ENCODE data around the gene SLF2. TPM values are rescaled to one million over a fixed set of nuclear protein-coding genes. Genes with fewer than 3 reads are reported as not detected.

The SLF2 gene
- total RNA-seq, 2 donors from 2014 or later: 47.4 to 52.6 TPM

GRCh38 chr10:100985336-100985735 lies 72.6 kb downstream of the SLF2 start:
- no peak for ATAC-seq (replicated peaks in 1 of 2)
- Mint-ChIP-seq H3K27me3 (ENCODE audit: low read depth) (no peaks in the 10 kb centered on the region), H3K9me3 (no peaks in the 10 kb centered on the region), H3K4me3 (peak overlapping the region in 1 of 2 donors; percentile 12), H3K36me3 (ENCODE audit: insufficient read depth in 2 of 2) (peaks cover 3 to 7% of the 10 kb centered on the region in 2 donors), H3K27ac (no peak overlapping the region), H3K4me1 (ENCODE audit: low read depth) (peaks cover 39% of the 10 kb centered on the region)
- DNase-seq: no peak

GRCh38 chr10:100986623-100986951 lies 73.8 kb downstream of the SLF2 start:
- DNase-seq: no peak
- no peak for ATAC-seq (replicated peaks in 1 of 2)
- no peaks in the 10 kb centered on the region for H3K27me3 Mint-ChIP-seq (ENCODE audit: low read depth)
- peaks cover 10 to 17% of the 10 kb centered on the region in 2 donors for H3K36me3 Mint-ChIP-seq (ENCODE audit: insufficient read depth in 2 of 2)
- no peaks in the 10 kb centered on the region for H3K9me3 Mint-ChIP-seq
- H3K4me3 Mint-ChIP-seq: peak overlapping the region; percentile 94 to 98
- H3K4me1 Mint-ChIP-seq (ENCODE audit: low read depth): peaks cover 52% of the 10 kb centered on the region
- H3K27ac Mint-ChIP-seq: no peak overlapping the region

- ATAC-seq (replicated peaks in 1 of 2) (peak; percentile 97 to 98), DNase-seq (peak; percentile 87 to 89)
- Mint-ChIP-seq H3K9me3 (no peaks in the 10 kb centered on the region), H3K4me1 (ENCODE audit: low read depth) (peaks cover 52% of the 10 kb centered on the region), H3K27ac (peak within 1 kb of the TSS; percentile 86), H3K4me3 (peak within 1 kb of the TSS; percentile 94 to 98), H3K27me3 (ENCODE audit: low read depth) (no peaks in the 10 kb centered on the region), H3K36me3 (ENCODE audit: insufficient read depth in 2 of 2) (peaks cover 10 to 17% of the 10 kb centered on the region in 2 donors)
Observed at GRCh38 chr10:100986952-100987684, 74.4 kb downstream of the SLF2 start, which contains the start of the genes MRPL43 and TWNK. TSS of gene MRPL43 (minus strand) at chr10:100987497. CDS start at chr10:100987443, 54 bp downstream. TSS of gene TWNK (plus strand) at chr10:100987543. CDS start at chr10:100988211, 668 bp downstream.

GRCh38 chr10:100987685-100988049 lies 74.9 kb downstream of the SLF2 start:
- peak overlapping the region; percentile 94 to 98 for H3K4me3 Mint-ChIP-seq
- H3K27me3 Mint-ChIP-seq (ENCODE audit: low read depth): no peaks in the 10 kb centered on the region
- peak in 1 of 2 donors; percentile 1 for ATAC-seq (replicated peaks in 1 of 2)
- H3K9me3 Mint-ChIP-seq: no peaks in the 10 kb centered on the region
- peak overlapping the region; percentile 86 for H3K27ac Mint-ChIP-seq
- no peak for DNase-seq
- H3K4me1 Mint-ChIP-seq (ENCODE audit: low read depth): peaks cover 52% of the 10 kb centered on the region
- peaks cover 10 to 17% of the 10 kb centered on the region in 2 donors for H3K36me3 Mint-ChIP-seq (ENCODE audit: insufficient read depth in 2 of 2)

DNA sequence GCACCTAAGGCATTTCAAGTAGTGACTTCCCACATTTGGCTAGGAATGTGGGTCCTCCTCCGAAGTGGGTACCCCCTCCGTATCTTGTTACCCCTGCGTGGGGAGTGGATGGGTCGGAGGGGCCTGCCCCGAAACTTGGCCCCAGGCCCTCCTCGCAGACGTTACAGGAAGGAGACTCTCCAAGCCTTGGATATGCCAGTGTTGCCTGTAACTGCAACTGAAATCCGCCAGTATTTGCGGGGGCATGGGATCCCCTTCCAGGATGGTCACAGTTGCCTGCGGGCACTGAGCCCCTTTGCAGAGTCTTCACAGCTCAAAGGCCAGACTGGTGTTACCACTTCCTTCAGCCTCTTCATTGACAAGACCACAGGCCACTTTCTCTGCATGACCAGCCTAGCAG lies 75.4 kb downstream of the SLF2 start:
- no peak for DNase-seq
- ATAC-seq (replicated peaks in 1 of 2): no peak
- Mint-ChIP-seq H3K27me3 (ENCODE audit: low read depth) (no peaks in the 10 kb centered on the region), H3K36me3 (ENCODE audit: insufficient read depth in 2 of 2) (peaks cover 10 to 17% of the 10 kb centered on the region in 2 donors), H3K4me3 (peak overlapping the region; percentile 94 to 98), H3K9me3 (no peaks in the 10 kb centered on the region), H3K4me1 (ENCODE audit: low read depth) (peaks cover 52% of the 10 kb centered on the region), H3K27ac (no peak overlapping the region)

GRCh38 chr10:100989088-100989487 lies 76.3 kb downstream of the SLF2 start:
- Mint-ChIP-seq H3K9me3 (no peaks in the 10 kb centered on the region), H3K4me3 (peak overlapping the region; percentile 18 to 98), H3K27ac (no peak overlapping the region), H3K36me3 (ENCODE audit: insufficient read depth in 2 of 2) (peaks cover 10 to 17% of the 10 kb centered on the region in 2 donors), H3K27me3 (ENCODE audit: low read depth) (no peaks in the 10 kb centered on the region), H3K4me1 (ENCODE audit: low read depth) (peaks cover 52% of the 10 kb centered on the region)
- DNase-seq: no peak
- ATAC-seq (replicated peaks in 1 of 2): no peak

DNA sequence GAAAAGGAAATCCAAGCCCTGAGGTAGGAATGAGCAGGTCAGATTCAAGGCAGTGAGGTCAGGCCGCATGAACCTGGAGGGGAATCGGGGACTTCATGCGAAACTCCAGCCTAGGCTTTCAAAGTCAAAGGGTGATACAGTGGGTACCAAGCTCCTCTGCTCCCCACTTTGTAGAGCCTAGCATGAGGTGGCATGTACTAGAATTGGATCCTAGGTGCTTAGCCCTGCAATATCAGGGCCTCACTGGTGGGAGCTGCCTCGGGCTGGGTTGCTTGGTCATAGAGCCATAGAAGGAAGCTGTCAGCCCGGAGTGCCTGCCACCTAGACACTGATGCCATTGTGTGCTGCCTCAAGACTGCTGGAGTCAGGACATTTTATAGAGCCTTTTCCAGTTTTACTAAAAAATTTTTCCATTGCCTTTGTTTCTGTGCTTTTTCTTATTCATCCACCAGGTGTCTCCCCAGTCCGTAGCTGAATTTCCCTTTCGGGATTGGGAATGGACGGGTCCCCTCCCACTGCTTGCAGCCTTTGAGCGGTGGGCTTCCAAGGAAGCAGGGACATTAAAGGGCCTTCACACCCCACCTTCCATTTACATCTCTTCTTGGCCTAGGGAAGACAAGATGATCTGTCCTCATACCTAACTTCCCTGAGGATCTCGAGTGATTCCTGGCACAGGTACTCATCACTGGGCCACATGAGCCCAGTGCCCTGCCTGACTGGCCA lies 81.4 kb downstream of the SLF2 start:
- ATAC-seq (replicated peaks in 1 of 2) (no peak), DNase-seq (no peak)
- Mint-ChIP-seq H3K4me1 (ENCODE audit: low read depth) (peaks cover 51% of the 10 kb centered on the region), H3K9me3 (no peaks in the 10 kb centered on the region), H3K27ac (no peak overlapping the region), H3K36me3 (ENCODE audit: insufficient read depth in 2 of 2) (peaks cover 7 to 16% of the 10 kb centered on the region in 2 donors), H3K4me3 (no peak overlapping the region), H3K27me3 (ENCODE audit: low read depth) (no peaks in the 10 kb centered on the region)

GRCh38 chr10:100995181-100995580 lies 82.4 kb downstream of the SLF2 start:
- H3K9me3 Mint-ChIP-seq: no peaks in the 10 kb centered on the region
- H3K4me1 Mint-ChIP-seq (ENCODE audit: low read depth): peaks cover 40% of the 10 kb centered on the region
- peaks cover 7 to 16% of the 10 kb centered on the region in 2 donors for H3K36me3 Mint-ChIP-seq (ENCODE audit: insufficient read depth in 2 of 2)
- no peak for ATAC-seq (replicated peaks in 1 of 2)
- no peak overlapping the region for H3K27ac Mint-ChIP-seq
- no peak for DNase-seq
- H3K4me3 Mint-ChIP-seq: no peak overlapping the region
- H3K27me3 Mint-ChIP-seq (ENCODE audit: low read depth): no peaks in the 10 kb centered on the region

DNA sequence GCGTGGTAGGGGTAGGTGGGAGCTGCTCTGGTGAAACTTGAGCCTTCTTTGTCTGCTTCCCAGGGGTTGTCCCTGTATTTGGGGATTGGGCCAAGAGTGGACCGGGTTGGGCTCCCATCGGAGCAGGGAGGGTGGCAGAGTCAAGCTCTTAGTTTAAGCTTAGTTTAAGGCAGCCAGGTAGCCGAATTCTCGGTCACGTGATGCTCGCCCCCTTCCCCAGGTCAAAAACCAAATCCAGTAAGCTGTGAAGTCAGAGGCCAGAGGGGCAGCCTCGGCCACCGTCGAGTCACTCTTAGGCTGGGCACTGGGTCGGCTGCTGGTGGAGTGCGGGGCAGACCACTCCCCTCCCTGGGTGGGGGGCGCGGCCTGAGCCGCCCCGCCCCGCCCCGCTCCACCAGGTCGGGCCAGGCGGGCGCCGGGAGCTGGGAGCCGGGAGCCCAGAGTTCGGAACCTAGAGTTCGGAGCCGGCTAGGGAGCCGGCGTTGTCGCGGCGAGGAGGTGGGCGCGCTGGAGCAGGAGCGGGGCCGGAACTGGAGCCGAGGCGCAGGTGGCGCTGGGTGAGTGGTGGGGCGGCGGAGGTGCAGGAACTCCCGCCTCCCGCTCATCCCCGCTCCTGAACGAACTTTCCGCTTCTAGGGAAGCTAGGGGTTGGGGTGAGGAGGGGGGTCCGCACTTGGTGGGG lies 84.1 kb downstream of the SLF2 start:
- peak; percentile 52 to 55 for DNase-seq
- H3K27ac Mint-ChIP-seq: peak overlapping the region; percentile 78
- ATAC-seq (replicated peaks in 1 of 2): peak; percentile 40 to 49
- H3K27me3 Mint-ChIP-seq (ENCODE audit: low read depth): no peaks in the 10 kb centered on the region
- H3K36me3 Mint-ChIP-seq (ENCODE audit: insufficient read depth in 2 of 2): peaks cover 0 to 6% of the 10 kb centered on the region in 2 donors
- H3K4me1 Mint-ChIP-seq (ENCODE audit: low read depth): peaks cover 26% of the 10 kb centered on the region
- H3K4me3 Mint-ChIP-seq: peak overlapping the region; percentile 80 to 86
- H3K9me3 Mint-ChIP-seq: no peaks in the 10 kb centered on the region

- H3K4me3 Mint-ChIP-seq: peak overlapping the region; percentile 80 to 86
- no peaks in the 10 kb centered on the region for H3K9me3 Mint-ChIP-seq
- H3K36me3 Mint-ChIP-seq (ENCODE audit: insufficient read depth in 2 of 2): peaks cover 0 to 6% of the 10 kb centered on the region in 2 donors
- H3K27me3 Mint-ChIP-seq (ENCODE audit: low read depth): no peaks in the 10 kb centered on the region
- ATAC-seq (replicated peaks in 1 of 2) (peak; percentile 60 to 63), DNase-seq (peak; percentile 79 to 88)
- peak overlapping the region; percentile 76 for H3K27ac Mint-ChIP-seq
- peaks cover 26% of the 10 kb centered on the region for H3K4me1 Mint-ChIP-seq (ENCODE audit: low read depth)
Observed at GRCh38 chr10:100997360-100998182, 84.8 kb downstream of the SLF2 start.

DNA sequence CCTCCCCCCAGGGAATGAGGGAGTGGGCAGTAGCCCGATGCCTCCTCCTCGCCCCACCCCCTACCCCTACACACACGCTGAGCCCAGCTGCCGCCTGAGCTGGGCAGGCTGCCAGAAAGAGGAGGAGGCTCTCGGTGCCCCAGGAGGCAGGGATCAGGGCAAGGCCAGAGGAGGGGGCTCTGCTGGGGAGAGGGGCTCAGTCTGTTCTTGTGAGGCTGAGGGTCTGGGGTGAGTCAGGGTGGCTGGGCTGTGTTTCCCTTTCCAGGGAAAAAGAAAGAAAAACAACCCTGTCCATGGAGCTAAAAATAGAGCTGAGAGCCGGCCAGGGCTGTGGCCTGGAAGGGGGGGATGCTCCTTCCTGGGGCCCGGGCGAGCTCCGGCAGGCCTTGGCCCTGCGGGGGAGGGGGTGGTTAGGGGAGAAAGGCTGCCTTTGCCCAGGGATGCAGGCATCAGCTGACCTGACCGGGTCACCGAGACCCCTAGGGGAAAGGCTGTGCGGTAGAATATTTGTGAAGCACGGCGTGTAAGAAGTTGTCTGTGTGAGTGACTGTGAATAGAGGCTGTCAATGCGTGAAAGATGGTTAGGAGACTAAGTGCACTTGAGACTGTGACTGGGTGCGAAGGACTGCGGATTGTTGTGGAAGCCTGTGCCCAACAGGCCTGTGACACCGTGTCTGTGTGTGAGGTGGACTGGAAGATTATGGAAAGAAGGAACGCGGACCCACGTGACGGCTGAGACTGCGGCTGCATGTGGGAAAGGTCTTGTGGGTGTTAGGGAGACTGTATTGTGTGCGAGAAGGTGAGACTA lies 85.6 kb downstream of the SLF2 start:
- Mint-ChIP-seq H3K27ac (peak overlapping the region; percentile 25), H3K9me3 (no peaks in the 10 kb centered on the region), H3K4me1 (ENCODE audit: low read depth) (peaks cover 26% of the 10 kb centered on the region), H3K27me3 (ENCODE audit: low read depth) (no peaks in the 10 kb centered on the region), H3K36me3 (ENCODE audit: insufficient read depth in 2 of 2) (peaks cover 0 to 6% of the 10 kb centered on the region in 2 donors), H3K4me3 (peak overlapping the region; percentile 80 to 86)
- peak; percentile 71 to 73 for DNase-seq
- peak; percentile 43 to 44 for ATAC-seq (replicated peaks in 1 of 2)

Data from activated T-cell treated with anti-CD3 and anti-CD28 coated beads, Interleukin-2, amount 50 U/mL, for 72 hours (primary cell).